GM12878 (cell line): Measurements from ENCODE around the gene PIP5K1A. TPM values are rescaled to one million over a fixed set of nuclear protein-coding genes. Genes with fewer than 3 reads are reported as not detected.

ENCODE experiments used
- ATAC-seq: fragments of 200-7000 bp; cut with Tn5 transposase; 3 replicates; pipeline ENCODE4 v1.9.1; 2020; ENCODE audit warnings: mild to moderate bottlenecking, moderate library complexity
- BruUV-seq: library from RNA; stranded (reverse); fragments of 400-500 nt; replicated peaks from 2 replicates; lab custom pipeline; 2021; lab: Mats Ljungman, UMichigan
- CTCF ChIA-PET: fragments of 300-600 bp; sonication (Branson Sonifier 250); formaldehyde crosslinking; extraction: SDS; loops from one replicate; lab custom pipeline; 2021; ENCODE audit warnings: inconsistent platforms; lab: Yijun Ruan, JAX
- POLR2A ChIA-PET: fragments of 350-600 bp; formaldehyde crosslinking; extraction: SDS; loops from one replicate; lab custom pipeline; 2021; ENCODE audit warnings: inconsistent platforms; lab: Charles Lee
- RAD21 ChIA-PET: fragments of 300-600 bp; sonication (Branson Sonifier 250); formaldehyde crosslinking; loops from one replicate; lab custom pipeline; 2023; ENCODE audit warnings: antibody characterized with exemption; ENCODE audit not compliant: unreplicated experiment; lab: Charles Lee
- SMC1A ChIA-PET: fragments of 300-600 bp; sonication (Branson Sonifier 250); formaldehyde crosslinking; loops from one replicate; lab custom pipeline; 2023; ENCODE audit not compliant: unreplicated experiment, uncharacterized antibody; lab: Charles Lee
- DNase-seq: peaks from one replicate; pipeline ENCODE4 v3.0.0-alpha.2; 2011; ENCODE audit warnings: low read depth, low spot score
- FAIRE-seq: peaks from 3 replicates; lab custom pipeline; 2011; peaks lifted over from hg19 to GRCh38; lab: Jason Lieb, UNC
- H2AFZ ChIP-seq: 2 replicates; pipeline ENCODE4 v1.6.0; 2011; ENCODE audit warnings: low read depth, low read length, control low read depth; ENCODE audit not compliant: control insufficient read depth
- H3K27ac ChIP-seq: 2 replicates; pipeline ENCODE4 v1.5.1; 2011; ENCODE audit warnings: control low read depth; ENCODE audit not compliant: control insufficient read depth, insufficient read depth
- H3K27me3 ChIP-seq, 2 experiments: replicated peaks in 1 of 2; 2 replicates each; pipeline versions ENCODE4 v1.6.0 to v1.6.1; 2011; ENCODE audit warnings: low read length in 1 of 2; ENCODE audit not compliant: control insufficient read depth in 2 of 2, insufficient read depth in 2 of 2
- H3K36me3 ChIP-seq, 2 experiments: 2 replicates each; pipeline ENCODE4 v1.5.1; 2011; ENCODE audit warnings: low read length in 1 of 2; ENCODE audit not compliant: control insufficient read depth in 2 of 2, insufficient read depth in 2 of 2
- H3K4me1 ChIP-seq: 2 replicates; pipeline ENCODE4 v1.6.1; 2011; ENCODE audit warnings: mild to moderate bottlenecking, low read length, moderate library complexity, mixed read lengths; ENCODE audit not compliant: control insufficient read depth, insufficient read depth
- H3K4me2 ChIP-seq: 2 replicates; pipeline ENCODE4 v1.6.0; 2011; ENCODE audit warnings: control low read depth; ENCODE audit not compliant: control insufficient read depth, insufficient read depth
- H3K4me3 ChIP-seq: fragments of 200-600 bp; sonication (generic); 2 replicates; pipeline ENCODE4 v1.5.1; 2016
- H3K79me2 ChIP-seq: 2 replicates; pipeline ENCODE4 v1.6.0; 2011; ENCODE audit warnings: low read length; ENCODE audit not compliant: control insufficient read depth, insufficient read depth
- H3K9ac ChIP-seq: 2 replicates; pipeline ENCODE4 v1.8.0; 2011; ENCODE audit warnings: low read length, control low read depth, mixed read lengths; ENCODE audit not compliant: control insufficient read depth, insufficient read depth
- H3K9me3 ChIP-seq: replicated peaks from 3 replicates; pipeline ENCODE4 v1.5.1; 2011; ENCODE audit warnings: mild to moderate bottlenecking, low read length; ENCODE audit not compliant: control insufficient read depth, insufficient read depth
- H4K20me1 ChIP-seq: 2 replicates; pipeline ENCODE4 v1.6.0; 2011; ENCODE audit not compliant: control insufficient read depth, insufficient read depth
- ESRRA ChIP-seq: IDR thresholded peaks from 2 replicates; pipeline ENCODE4 v1.6.1; 2012; ENCODE audit warnings: mild to moderate bottlenecking, low read length, improper control_type of control experiment
- ETV6 ChIP-seq, 2 experiments: fragments of 450-650 bp in 1 of 2; IDR thresholded peaks in 1 of 2; conservative IDR thresholded peaks in 1 of 2; 2 replicates each; pipeline ENCODE4 v1.6.1; 2014; ENCODE audit warnings: antibody characterized with exemption in 1 of 2, borderline replicate concordance in 1 of 2, low read depth in 1 of 2, mild to moderate bottlenecking in 1 of 2, moderate library complexity in 1 of 2
- KLF5 ChIP-seq: fragments of 450-650 bp; IDR thresholded peaks from 2 replicates; pipeline ENCODE4 v1.6.1; 2014; ENCODE audit warnings: mild to moderate bottlenecking; ENCODE audit not compliant: partially characterized antibody
- NFIC ChIP-seq: IDR thresholded peaks from 2 replicates; pipeline ENCODE4 v1.6.1; 2012; ENCODE audit warnings: low read depth, mild to moderate bottlenecking, inconsistent platforms, low read length, moderate library complexity
- PRDM15 ChIP-seq: fragments of 450-650 bp; formaldehyde crosslinking; IDR thresholded peaks from 2 replicates; pipeline ENCODE4 v1.4.0; 2020; ENCODE audit warnings: mild to moderate bottlenecking, moderate library complexity
- RELA ChIP-seq: fragments of 450-650 bp; IDR thresholded peaks from 2 replicates; pipeline ENCODE4 v1.8.0; 2014; ENCODE audit warnings: borderline replicate concordance; ENCODE audit not compliant: partially characterized antibody
- SMARCA5 ChIP-seq: fragments of 450-650 bp; IDR thresholded peaks from 2 replicates; pipeline ENCODE4 v1.6.1; 2017; ENCODE audit warnings: mild to moderate bottlenecking
- SPI1 ChIP-seq: IDR thresholded peaks from 2 replicates; pipeline ENCODE4 v1.6.1; 2011; ENCODE audit warnings: low read depth, mild to moderate bottlenecking, low read length, moderate library complexity, borderline replicate concordance; ENCODE audit not compliant: insufficient read depth
- TCF3 ChIP-seq: IDR thresholded peaks from 2 replicates; pipeline ENCODE4 v1.6.1; 2012; ENCODE audit warnings: low read depth, mild to moderate bottlenecking, low read length, borderline replicate concordance; ENCODE audit not compliant: insufficient read depth
- ZBED1 ChIP-seq: IDR thresholded peaks from 2 replicates; pipeline ENCODE4 v1.6.1; 2016; ENCODE audit warnings: borderline replicate concordance
- ZNF384 ChIP-seq: IDR thresholded peaks from 2 replicates; pipeline ENCODE4 v1.6.1; 2012; ENCODE audit warnings: low read depth, mild to moderate bottlenecking, low read length, improper control_type of control experiment, borderline replicate concordance
- ZSCAN29 ChIP-seq: fragments of 450-650 bp; IDR thresholded peaks from 2 replicates; pipeline ENCODE4 v1.6.1; 2017; ENCODE audit warnings: mild to moderate bottlenecking, moderate library complexity
- WGBS: methylation state at CpG from one replicate; pipeline ENCODE4 v1.1.6; 2016; ENCODE audit warnings: low lambda C conversion rate; ENCODE audit not compliant: insufficient replicate concordance, insufficient coverage; ENCODE audit errors: missing lambda C conversion rate; 5-methylcytosine and 5-hydroxymethylcytosine counted together
- in situ Hi-C: fragments of 300-500 bp; cut with MboI; formaldehyde crosslinking; loops from 9 replicates; pipeline ENCODE4 v1.14.3; 2018; ENCODE audit warnings: mixed read lengths
- intact Hi-C: fragments of 100-400 bp; cut with micrococcal nuclease; formaldehyde crosslinking; loops from one replicate; pipeline ENCODE4 v1.14.2; 2022; ENCODE audit not compliant: unreplicated experiment
- polyA plus RNA-seq, 11 experiments: library from polyadenylated mRNA; depleted of rRNA in 4 of 11; unstranded in 6 of 11; stranded (reverse) in 5 of 11; fragments of >200 nt; fragmentation: Nextera tagmentation in 4 of 11; fragmentation: Illumina TruSeq in 1 of 11; extraction: Ambion mirVana in 4 of 11; extraction: Trizol in 1 of 11; gene quantifications; 1 replicate in 1 of 11; 2 replicates in 10 of 11; pipeline versions ENCODE4 v1.2.1 to v1.2.3, GENCODE V29; 2011 to 2016; ENCODE audit warnings: inconsistent platforms in 2 of 11, missing spikeins in 2 of 11, low read depth in 1 of 11
- total RNA-seq, 4 experiments: library from RNA; depleted of rRNA in 3 of 4; stranded (reverse); fragments of >200 nt in 3 of 4; fragmentation: Illumina TruSeq in 1 of 4; extraction: Trizol in 1 of 4; gene quantifications; 2 replicates each; pipeline versions ENCODE4 v1.2.1 to v1.2.3, GENCODE V29; 2013 to 2021

The PIP5K1A gene
- total and polyA plus RNA-seq, 10 of the 15 experiments (the other 5 are each of a cell fraction or from before 2014, with no cell fraction given): 4.5 to 114 (median 51.5) TPM

GRCh38 chr1:151242442-151242841 lies 44.1 kb downstream of the PIP5K1A start:
- DNase-seq: no peak
- intact Hi-C loops: no loop called here
- peaks cover 22 to 34% of the 10 kb centered on the region in 2 experiments for H3K36me3 ChIP-seq
- H2AFZ ChIP-seq: no peak overlapping the region
- no peaks in the 10 kb centered on the region for H3K9me3 ChIP-seq
- no peak for TF ChIP-seq KLF5
- TF ChIP-seq ZNF384: no peak
- no peak for TF ChIP-seq ZBED1
- TF ChIP-seq RELA: no peak
- no peak for TF ChIP-seq SMARCA5
- no peak for TF ChIP-seq SPI1
- no peak for TF ChIP-seq ZSCAN29
- no peak for TF ChIP-seq NFIC
- TF ChIP-seq ESRRA: no peak
- no peak for TF ChIP-seq ETV6 (conservative IDR thresholded peaks at IDR 0.05 in 1 of 2, IDR thresholded peaks at IDR 0.05 in 1 of 2; ENCODE audit: borderline replicate concordance in 1 of 2, low read depth in 1 of 2)
- TF ChIP-seq TCF3: no peak
- TF ChIP-seq PRDM15 (CRISPR knock-in tag): no peak
- TF ChIP-seq, all 136 proteins: peak for 0
- POLR2A ChIA-PET: interaction anchor here (1.0 kb wide), 1 partner anchor 21 kb away, joined by 3 read pairs; no protein-coding TSS in a partner anchor
- FAIRE-seq (no peak), ATAC-seq (no peak)
- WGBS: 96% methylated on average over 2 of the region's 2 CpGs
- Histone ChIP-seq H4K20me1 (no peaks in the 10 kb centered on the region), H3K9ac (no peak overlapping the region), H3K4me2 (no peak overlapping the region), H3K79me2 (no peaks in the 10 kb centered on the region), H3K27me3 (no peaks in the 10 kb centered on the region), H3K27ac (no peak overlapping the region), H3K4me1 (peaks cover 3% of the 10 kb centered on the region; the same call in 1 of the 2 replicates), H3K4me3 (no peak overlapping the region)
- SMC1A ChIA-PET: interaction anchor here (0.9 to 1.3 kb wide), 2 partner anchors 10 to 29 kb away, joined by 4 read pairs; no protein-coding TSS in a partner anchor
- in situ Hi-C loops: no loop called here
- no TSS peak for BruUV-seq
- RAD21 ChIA-PET: no interaction called here
- CTCF ChIA-PET: interaction anchor here (1.5 to 2.0 kb wide), 2 partner anchors 9 to 14 kb away, joined by 5 to 7 read pairs; no protein-coding TSS in a partner anchor
